ENCODE data around the gene CLDN6. TPM values are rescaled to one million over a fixed set of nuclear protein-coding genes. Genes with fewer than 3 reads are reported as not detected.
A peak's percentile ranks its signal among the peaks of the same experiment; 100 is the strongest.

CLDN6 gene, protein sequence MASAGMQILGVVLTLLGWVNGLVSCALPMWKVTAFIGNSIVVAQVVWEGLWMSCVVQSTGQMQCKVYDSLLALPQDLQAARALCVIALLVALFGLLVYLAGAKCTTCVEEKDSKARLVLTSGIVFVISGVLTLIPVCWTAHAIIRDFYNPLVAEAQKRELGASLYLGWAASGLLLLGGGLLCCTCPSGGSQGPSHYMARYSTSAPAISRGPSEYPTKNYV
- total RNA-seq = not detected
- total RNA-seq (2013) = not detected

DNA sequence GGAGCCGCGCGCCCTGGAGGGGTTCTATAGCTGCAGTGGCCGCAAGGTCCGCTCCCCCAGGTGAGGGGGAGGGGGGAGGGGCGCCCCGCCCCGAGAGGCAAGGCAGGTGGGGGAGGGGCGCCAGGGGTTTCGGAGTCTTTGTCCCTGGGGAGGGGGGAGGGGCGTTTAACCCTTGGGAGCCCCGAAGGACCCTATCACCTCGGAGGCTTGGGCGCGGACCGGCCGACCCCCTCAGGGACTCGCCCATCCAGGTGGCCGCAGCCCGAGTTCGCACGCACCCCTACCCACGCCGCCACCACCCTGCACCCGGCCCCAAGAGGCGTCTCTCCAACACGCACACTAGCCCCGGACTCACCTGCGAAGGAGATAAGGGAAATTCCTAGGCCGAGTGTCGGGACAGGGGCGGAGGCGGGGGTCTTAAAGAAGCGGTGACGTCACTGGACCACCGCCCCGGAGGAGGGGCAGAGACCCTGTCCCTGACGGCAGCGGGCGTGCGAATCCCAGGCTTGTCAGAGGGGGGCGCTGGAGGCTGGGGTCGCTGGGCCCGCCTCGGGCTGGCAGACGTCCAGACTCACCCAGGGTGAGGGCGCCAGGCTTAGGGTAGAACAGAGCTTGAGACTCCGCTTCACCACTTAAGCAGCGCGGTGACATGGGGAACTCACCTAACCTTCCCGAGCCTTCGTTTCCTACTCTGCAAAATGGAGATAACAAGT is at the start of gene CLDN6:
Gene CLDN6, minus strand, starts transcription at position 390 of the 713 bp plus-strand sequence. CDS start 2,162 bp downstream, outside the sequence.
- Mint-ChIP-seq H3K27ac (no peak within 1 kb of the TSS), H3K9me3 (no peaks in the 10 kb centered on the region), H3K4me3 (no peak within 1 kb of the TSS), H3K36me3 (no peaks in the 10 kb centered on the region), H3K4me1 (peaks cover 23 to 38% of the 10 kb centered on the region in 2 donors), H3K27me3 (ENCODE audit: low read depth in 2 of 2) (peaks cover 0 to 5% of the 10 kb centered on the region in 2 donors)
- WGBS (ENCODE audit: insufficient coverage) = 20% methylated on average over 50 of the region's 52 CpGs
- Histone ChIP-seq H3K27ac (ENCODE audit: low read length) (no peak within 1 kb of the TSS), H3K36me3 (ENCODE audit: control insufficient read depth, insufficient read depth, low read length) (no peaks in the 10 kb centered on the region), H3K4me3 (ENCODE audit: low read length) (no peak within 1 kb of the TSS), H3K27me3 (ENCODE audit: control insufficient read depth, insufficient read depth, low read length) (peaks cover 6% of the 10 kb centered on the region), H3K9me3 (ENCODE audit: control insufficient read depth, insufficient read depth, low read length) (no peaks in the 10 kb centered on the region), H3K4me1 (ENCODE audit: control insufficient read depth, insufficient read depth, low read length) (peaks cover 47% of the 10 kb centered on the region)
- ATAC-seq (no peak), DNase-seq (peak in 1 of 2 donors; percentile 57)
- TF ChIP-seq, protein P1, sequence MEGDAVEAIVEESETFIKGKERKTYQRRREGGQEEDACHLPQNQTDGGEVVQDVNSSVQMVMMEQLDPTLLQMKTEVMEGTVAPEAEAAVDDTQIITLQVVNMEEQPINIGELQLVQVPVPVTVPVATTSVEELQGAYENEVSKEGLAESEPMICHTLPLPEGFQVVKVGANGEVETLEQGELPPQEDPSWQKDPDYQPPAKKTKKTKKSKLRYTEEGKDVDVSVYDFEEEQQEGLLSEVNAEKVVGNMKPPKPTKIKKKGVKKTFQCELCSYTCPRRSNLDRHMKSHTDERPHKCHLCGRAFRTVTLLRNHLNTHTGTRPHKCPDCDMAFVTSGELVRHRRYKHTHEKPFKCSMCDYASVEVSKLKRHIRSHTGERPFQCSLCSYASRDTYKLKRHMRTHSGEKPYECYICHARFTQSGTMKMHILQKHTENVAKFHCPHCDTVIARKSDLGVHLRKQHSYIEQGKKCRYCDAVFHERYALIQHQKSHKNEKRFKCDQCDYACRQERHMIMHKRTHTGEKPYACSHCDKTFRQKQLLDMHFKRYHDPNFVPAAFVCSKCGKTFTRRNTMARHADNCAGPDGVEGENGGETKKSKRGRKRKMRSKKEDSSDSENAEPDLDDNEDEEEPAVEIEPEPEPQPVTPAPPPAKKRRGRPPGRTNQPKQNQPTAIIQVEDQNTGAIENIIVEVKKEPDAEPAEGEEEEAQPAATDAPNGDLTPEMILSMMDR (IDR thresholded peaks at IDR 0.05) = no peak
- intact Hi-C loops (cut with micrococcal nuclease) = no loop called here

DNA sequence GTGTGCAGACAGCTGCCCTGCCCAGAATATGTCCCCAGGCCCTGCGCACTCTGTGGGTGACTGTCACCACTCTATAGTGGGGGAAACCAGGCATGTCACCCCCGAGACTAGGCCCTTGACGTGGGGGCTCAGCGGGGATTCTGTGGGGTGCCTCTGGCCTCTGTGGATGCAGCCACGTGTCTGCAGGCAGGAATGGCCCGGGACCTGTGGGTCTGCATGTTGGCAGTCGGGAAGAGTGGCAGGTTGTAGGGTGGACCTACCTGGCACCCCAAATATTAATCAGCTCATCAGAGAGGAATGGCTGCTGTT is 48.4 kb upstream of the CLDN6 start:
- H3K27me3 ChIP-seq (ENCODE audit: control insufficient read depth, insufficient read depth, low read length) = no peaks in the 10 kb centered on the region
- 74% methylated on average over 7 of the region's 7 CpGs for WGBS (ENCODE audit: insufficient coverage)
- peak overlapping the region; percentile 55 for H3K4me3 ChIP-seq (ENCODE audit: low read length)
- ATAC-seq (no peak), DNase-seq (peak in 1 of 2 donors; percentile 33)
- peak overlapping the region; percentile 96 for H3K4me3 Mint-ChIP-seq
- TF ChIP-seq, protein P1 (IDR thresholded peaks at IDR 0.05) = no peak
- H3K27ac Mint-ChIP-seq = peak overlapping the region; percentile 92 to 95
- no peaks in the 10 kb centered on the region for H3K9me3 ChIP-seq (ENCODE audit: control insufficient read depth, insufficient read depth, low read length)
- peaks cover 41 to 73% of the 10 kb centered on the region in 2 donors for H3K4me1 Mint-ChIP-seq
- peak overlapping the region; percentile 90 for H3K27ac ChIP-seq (ENCODE audit: low read length)
- intact Hi-C loops (cut with micrococcal nuclease) = no loop called here
- H3K27me3 Mint-ChIP-seq (ENCODE audit: low read depth in 2 of 2) = no peaks in the 10 kb centered on the region
- peaks cover 73% of the 10 kb centered on the region for H3K4me1 ChIP-seq (ENCODE audit: control insufficient read depth, insufficient read depth, low read length)
- no peaks in the 10 kb centered on the region for H3K36me3 Mint-ChIP-seq
- H3K9me3 Mint-ChIP-seq = no peaks in the 10 kb centered on the region
- H3K36me3 ChIP-seq (ENCODE audit: control insufficient read depth, insufficient read depth, low read length) = peaks cover 13% of the 10 kb centered on the region

DNA sequence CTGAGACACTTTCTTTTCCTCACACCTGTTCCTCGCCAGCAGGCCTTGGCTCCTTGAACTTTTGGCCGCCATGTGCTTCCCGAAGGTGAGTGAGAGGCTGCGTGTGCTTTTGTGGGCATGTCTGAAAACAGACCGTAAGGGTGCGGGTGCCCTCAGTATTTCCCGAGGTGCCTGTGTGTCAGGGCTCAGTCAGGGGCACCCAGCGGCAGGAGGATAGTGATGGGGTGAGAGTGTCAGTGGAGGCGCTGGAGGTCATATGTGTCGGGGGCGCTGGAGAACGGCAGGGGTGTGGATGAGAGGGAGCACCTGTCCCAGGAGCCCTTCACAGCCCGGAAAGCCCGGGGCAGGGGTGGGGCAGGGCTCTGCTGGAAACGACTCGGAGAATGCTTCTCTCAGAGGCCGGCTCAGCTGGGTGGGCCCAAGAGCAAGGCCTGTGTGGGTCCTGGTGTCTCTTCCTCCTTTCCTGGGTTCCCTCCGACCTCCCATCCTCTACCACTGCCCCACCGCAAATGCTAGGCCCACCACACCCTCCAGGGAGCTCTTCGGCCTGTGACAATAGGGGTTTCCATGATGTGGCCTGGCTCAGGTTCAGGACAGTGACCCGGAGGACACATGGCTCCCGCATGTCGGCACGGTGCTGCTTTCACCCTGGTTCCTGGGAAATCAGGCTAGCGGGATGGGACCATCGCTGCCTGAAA is 47.9 kb upstream of the CLDN6 start:
- H3K4me1 Mint-ChIP-seq = peaks cover 36 to 68% of the 10 kb centered on the region in 2 donors
- TF ChIP-seq, protein P1 (IDR thresholded peaks at IDR 0.05) = no peak
- peaks cover 13% of the 10 kb centered on the region for H3K36me3 ChIP-seq (ENCODE audit: control insufficient read depth, insufficient read depth, low read length)
- DNase-seq (no peak), ATAC-seq (peak in 2 of 3 donors; percentile 10 to 19)
- H3K27me3 ChIP-seq (ENCODE audit: control insufficient read depth, insufficient read depth, low read length) = no peaks in the 10 kb centered on the region
- H3K4me3 ChIP-seq (ENCODE audit: low read length) = peak overlapping the region; percentile 55
- H3K27ac Mint-ChIP-seq = peak overlapping the region; percentile 92 to 95
- H3K27ac ChIP-seq (ENCODE audit: low read length) = peak overlapping the region; percentile 90
- 72% methylated on average over 26 of the region's 26 CpGs for WGBS (ENCODE audit: insufficient coverage)
- H3K9me3 ChIP-seq (ENCODE audit: control insufficient read depth, insufficient read depth, low read length) = no peaks in the 10 kb centered on the region
- no peaks in the 10 kb centered on the region for H3K36me3 Mint-ChIP-seq
- intact Hi-C loops (cut with micrococcal nuclease) = no loop called here
- peak overlapping the region; percentile 96 for H3K4me3 Mint-ChIP-seq
- H3K4me1 ChIP-seq (ENCODE audit: control insufficient read depth, insufficient read depth, low read length) = peaks cover 68% of the 10 kb centered on the region
- no peaks in the 10 kb centered on the region for H3K27me3 Mint-ChIP-seq (ENCODE audit: low read depth in 2 of 2)
- H3K9me3 Mint-ChIP-seq = no peaks in the 10 kb centered on the region
